ENCODE results near the gene CHMP2A. TPM values are rescaled to one million over a fixed set of nuclear protein-coding genes. Genes with fewer than 3 reads are reported as not detected.
A peak's percentile ranks its signal among the peaks of the same experiment; 100 is the strongest.

CHMP2A gene
- total and polyA plus RNA-seq, 4 donors, result 87.7 to 309 (median 192) TPM

DNA sequence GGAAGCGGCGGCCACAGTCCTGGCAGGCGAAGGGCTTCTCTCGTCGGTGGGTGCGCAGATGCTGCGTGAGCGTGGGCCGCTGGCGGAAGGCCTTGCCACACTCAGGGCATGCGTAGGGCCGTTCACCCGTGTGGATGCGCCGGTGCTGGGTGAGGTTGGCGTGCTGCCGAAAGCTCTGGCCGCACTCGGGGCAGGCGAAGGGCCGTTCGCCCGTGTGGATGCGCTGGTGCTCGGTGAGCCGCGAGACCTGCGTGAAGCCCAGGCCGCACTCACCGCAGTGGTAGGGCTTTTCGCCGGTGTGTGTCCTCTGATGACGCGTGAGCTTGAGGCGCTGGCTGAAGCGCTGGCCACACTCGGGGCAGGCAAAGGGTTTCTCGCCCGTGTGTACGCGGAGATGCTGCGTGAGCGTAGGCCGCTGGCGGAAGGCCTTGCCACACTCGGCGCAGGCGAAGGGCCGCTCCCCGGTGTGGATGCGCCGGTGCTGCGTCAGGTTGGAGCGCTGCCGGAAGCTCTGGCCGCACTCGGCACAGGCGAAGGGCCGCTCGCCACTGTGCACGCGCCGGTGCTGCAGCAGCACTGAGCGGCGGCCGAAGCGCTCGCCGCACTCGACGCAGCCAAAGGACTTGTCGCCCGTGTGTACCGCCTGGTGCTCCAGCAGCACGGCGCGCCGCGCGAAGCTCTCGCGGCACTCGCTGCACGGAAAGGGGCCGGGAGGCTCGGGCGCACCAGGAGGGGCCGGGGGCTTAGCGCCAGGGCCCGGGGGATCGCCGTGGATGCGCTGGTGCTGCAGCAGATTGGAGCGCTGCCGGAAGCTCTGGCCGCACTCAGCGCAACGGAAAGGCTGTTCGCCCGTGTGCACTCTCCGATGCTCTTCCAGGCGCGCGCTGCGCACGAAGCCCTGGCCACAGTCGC is 7.5 kb upstream of the CHMP2A start:
- Histone ChIP-seq H3K4me1 (ENCODE audit: control insufficient read depth in 5 of 5, insufficient read depth in 5 of 5, low read length in 5 of 5) (peaks cover 2 to 31% (median 23%) of the 10 kb centered on the region in 5 donors), H3K9me3 (ENCODE audit: control insufficient read depth in 4 of 4, insufficient read depth in 3 of 4, low read length in 3 of 4) (no peaks in the 10 kb centered on the region), H3K27me3 (ENCODE audit: control insufficient read depth in 3 of 3, insufficient read depth in 3 of 3, low read length in 2 of 3) (peaks cover 0 to 22% (median 12%) of the 10 kb centered on the region in 3 donors), H3K36me3 (ENCODE audit: control insufficient read depth in 4 of 4, insufficient read depth in 4 of 4, low read length in 4 of 4) (peaks cover 0 to 5% (median 1%) of the 10 kb centered on the region in 4 donors), H3K9ac (ENCODE audit: insufficient read depth in 1 of 2, low read length in 2 of 2) (no peak overlapping the region), H3K4me3 (no peak overlapping the region), H3K27ac (ENCODE audit: low read depth in 1 of 2, low read length in 1 of 2) (peak overlapping the region in 1 of 2 donors; percentile 4)
- TF ChIP-seq, protein P1, sequence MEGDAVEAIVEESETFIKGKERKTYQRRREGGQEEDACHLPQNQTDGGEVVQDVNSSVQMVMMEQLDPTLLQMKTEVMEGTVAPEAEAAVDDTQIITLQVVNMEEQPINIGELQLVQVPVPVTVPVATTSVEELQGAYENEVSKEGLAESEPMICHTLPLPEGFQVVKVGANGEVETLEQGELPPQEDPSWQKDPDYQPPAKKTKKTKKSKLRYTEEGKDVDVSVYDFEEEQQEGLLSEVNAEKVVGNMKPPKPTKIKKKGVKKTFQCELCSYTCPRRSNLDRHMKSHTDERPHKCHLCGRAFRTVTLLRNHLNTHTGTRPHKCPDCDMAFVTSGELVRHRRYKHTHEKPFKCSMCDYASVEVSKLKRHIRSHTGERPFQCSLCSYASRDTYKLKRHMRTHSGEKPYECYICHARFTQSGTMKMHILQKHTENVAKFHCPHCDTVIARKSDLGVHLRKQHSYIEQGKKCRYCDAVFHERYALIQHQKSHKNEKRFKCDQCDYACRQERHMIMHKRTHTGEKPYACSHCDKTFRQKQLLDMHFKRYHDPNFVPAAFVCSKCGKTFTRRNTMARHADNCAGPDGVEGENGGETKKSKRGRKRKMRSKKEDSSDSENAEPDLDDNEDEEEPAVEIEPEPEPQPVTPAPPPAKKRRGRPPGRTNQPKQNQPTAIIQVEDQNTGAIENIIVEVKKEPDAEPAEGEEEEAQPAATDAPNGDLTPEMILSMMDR (IDR thresholded peaks at IDR 0.05; ENCODE audit: control extremely low read depth, extremely low read depth), result no peak
- 8 to 9% methylated on average over 103 to 107 of the region's 107 CpGs for WGBS, 2 donors
- DNase-seq, result peak; percentile 41 to 52 (median 44)
- no peak for ATAC-seq (ENCODE audit: insufficient read depth, low FRiP score)

DNA sequence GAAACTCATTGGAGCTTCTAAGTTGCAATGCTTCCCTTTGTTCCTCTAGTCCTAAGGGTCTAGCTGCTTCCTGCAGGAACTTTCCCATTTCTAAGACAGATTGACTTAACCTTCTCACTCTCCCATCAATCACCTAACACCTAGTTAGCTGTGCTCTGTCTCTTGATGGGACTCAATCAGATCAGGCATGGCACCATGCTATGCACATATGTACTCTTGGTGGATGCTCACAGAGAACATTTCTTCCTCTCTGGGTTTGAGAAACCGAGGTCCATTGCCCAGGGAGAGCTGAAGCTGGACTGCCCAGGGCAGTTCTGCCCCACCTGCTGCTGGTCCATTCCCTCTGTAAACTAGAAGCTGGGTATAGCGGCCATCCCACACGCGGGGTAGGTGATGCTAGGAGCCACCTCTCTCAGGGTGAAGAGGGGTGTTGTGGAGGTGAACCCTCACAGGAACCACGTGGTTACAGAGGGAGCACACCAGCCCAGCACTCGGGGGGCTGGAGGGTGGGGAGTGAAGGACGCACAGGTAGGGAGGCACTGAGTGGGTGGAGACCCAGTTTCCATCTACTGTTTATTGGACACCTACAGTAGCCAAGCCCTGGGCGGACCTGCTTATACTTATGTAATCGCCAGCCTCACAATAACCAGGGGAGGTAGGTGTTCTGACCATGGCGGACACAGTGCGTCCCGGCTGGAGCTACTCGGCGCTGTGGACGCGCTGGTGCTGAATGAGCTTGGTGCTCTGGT is 6.6 kb upstream of the CHMP2A start:
- Histone ChIP-seq H3K9ac (ENCODE audit: insufficient read depth in 1 of 2, low read length in 2 of 2) (no peak overlapping the region), H3K27me3 (ENCODE audit: control insufficient read depth in 3 of 3, insufficient read depth in 3 of 3, low read length in 2 of 3) (peaks cover 0 to 22% (median 12%) of the 10 kb centered on the region in 3 donors), H3K4me3 (no peak overlapping the region), H3K4me1 (ENCODE audit: control insufficient read depth in 5 of 5, insufficient read depth in 5 of 5, low read length in 5 of 5) (peaks cover 5 to 40% (median 23%) of the 10 kb centered on the region in 5 donors), H3K36me3 (ENCODE audit: control insufficient read depth in 4 of 4, insufficient read depth in 4 of 4, low read length in 4 of 4) (peaks cover 0 to 5% (median 3%) of the 10 kb centered on the region in 4 donors), H3K27ac (ENCODE audit: low read depth in 1 of 2, low read length in 1 of 2) (no peak overlapping the region), H3K9me3 (ENCODE audit: control insufficient read depth in 4 of 4, insufficient read depth in 3 of 4, low read length in 3 of 4) (no peaks in the 10 kb centered on the region)
- ATAC-seq (ENCODE audit: insufficient read depth, low FRiP score), result no peak
- WGBS, 2 donors, result 66 to 72% methylated on average over 16 of the region's 16 CpGs
- TF ChIP-seq, protein P1 (IDR thresholded peaks at IDR 0.05; ENCODE audit: control extremely low read depth, extremely low read depth), result no peak
- no peak for DNase-seq

DNA sequence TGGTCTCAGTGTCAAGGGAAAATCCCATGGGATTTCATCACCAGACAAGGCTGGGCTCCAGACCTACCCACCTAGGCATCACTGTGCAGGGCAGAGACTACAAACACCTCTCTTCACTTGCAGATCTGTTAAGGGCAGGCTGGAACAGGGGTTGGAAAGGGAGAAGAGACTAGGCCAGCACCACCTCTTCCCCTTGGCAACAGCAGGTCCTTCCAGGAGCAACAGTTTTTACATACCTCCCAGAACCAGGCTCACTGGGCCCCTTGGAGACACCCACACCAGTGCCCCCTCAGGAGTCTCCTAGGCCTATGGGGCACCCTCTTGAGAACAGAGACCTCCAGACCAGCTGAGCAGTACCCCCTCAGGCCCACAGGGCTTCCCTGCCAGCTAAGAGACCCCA is 6.0 kb upstream of the CHMP2A start:
- Histone ChIP-seq H3K9me3 (ENCODE audit: control insufficient read depth in 4 of 4, insufficient read depth in 3 of 4, low read length in 3 of 4) (no peaks in the 10 kb centered on the region), H3K4me1 (ENCODE audit: control insufficient read depth in 5 of 5, insufficient read depth in 5 of 5, low read length in 5 of 5) (peaks cover 5 to 41% (median 23%) of the 10 kb centered on the region in 5 donors), H3K9ac (ENCODE audit: insufficient read depth in 1 of 2, low read length in 2 of 2) (no peak overlapping the region), H3K4me3 (no peak overlapping the region), H3K27me3 (ENCODE audit: control insufficient read depth in 3 of 3, insufficient read depth in 3 of 3, low read length in 2 of 3) (peaks cover 0 to 22% (median 12%) of the 10 kb centered on the region in 3 donors), H3K27ac (ENCODE audit: low read depth in 1 of 2, low read length in 1 of 2) (no peak overlapping the region), H3K36me3 (ENCODE audit: control insufficient read depth in 4 of 4, insufficient read depth in 4 of 4, low read length in 4 of 4) (peaks cover 0 to 11% (median 8%) of the 10 kb centered on the region in 4 donors)
- TF ChIP-seq, protein P1 (IDR thresholded peaks at IDR 0.05; ENCODE audit: control extremely low read depth, extremely low read depth), result no peak
- no peak for DNase-seq
- no peak for ATAC-seq (ENCODE audit: insufficient read depth, low FRiP score)
